RWPE2 (cell line): Measurements from ENCODE around the gene E4F1.
A peak's percentile ranks its signal among the peaks of the same experiment; 100 is the strongest.

ENCODE experiments used
- ATAC-seq: fragments of 200-7000 bp; cut with Tn5 transposase; 3 replicates; pipeline ENCODE4 v1.9.1; 2021; ENCODE audit warnings: low read depth
- DNase-seq: peaks from one replicate; pipeline ENCODE4 v3.0.0-alpha.2; 2020; ENCODE audit warnings: low spot score
- H3K27ac ChIP-seq: fragments of 450-650 bp; 2 replicates; pipeline ENCODE4 v1.5.1; 2017; ENCODE audit warnings: mild to moderate bottlenecking; ENCODE audit not compliant: poor library complexity, severe bottlenecking
- H3K27me3 ChIP-seq: fragments of 250-450 bp; sonication (Bioruptor Pico); 2 replicates; pipeline ENCODE4 v1.5.1; 2021; ENCODE audit warnings: mild to moderate bottlenecking, moderate library complexity; ENCODE audit not compliant: insufficient read depth, poor library complexity, severe bottlenecking
- H3K36me3 ChIP-seq: fragments of 250-450 bp; sonication (Bioruptor Pico); 2 replicates; pipeline ENCODE4 v1.5.1; 2020; ENCODE audit warnings: low read depth, mild to moderate bottlenecking, moderate library complexity
- H3K4me1 ChIP-seq: fragments of 250-450 bp; sonication (Bioruptor Pico); 2 replicates; pipeline ENCODE4 v1.5.1; 2021; ENCODE audit warnings: mild to moderate bottlenecking, moderate library complexity; ENCODE audit not compliant: insufficient read depth, poor library complexity, severe bottlenecking
- H3K4me3 ChIP-seq: fragments of 250-450 bp; sonication (Bioruptor Pico); 2 replicates; pipeline ENCODE4 v1.5.1; 2021; ENCODE audit warnings: mild to moderate bottlenecking, moderate library complexity; ENCODE audit not compliant: severe bottlenecking
- H3K9me3 ChIP-seq: fragments of 250-450 bp; sonication (Bioruptor Pico); 2 replicates; pipeline ENCODE4 v1.5.1; 2021; ENCODE audit warnings: mild to moderate bottlenecking, moderate library complexity; ENCODE audit not compliant: severe bottlenecking
- TF ChIP-seq, protein P1 (sequence below): fragments of 450-650 bp; IDR thresholded peaks from one replicate; pipeline ENCODE4 v1.5.1; 2017; ENCODE audit warnings: mild to moderate bottlenecking, moderate library complexity; ENCODE audit not compliant: poor library complexity, severe bottlenecking

E4F1 gene

DNA sequence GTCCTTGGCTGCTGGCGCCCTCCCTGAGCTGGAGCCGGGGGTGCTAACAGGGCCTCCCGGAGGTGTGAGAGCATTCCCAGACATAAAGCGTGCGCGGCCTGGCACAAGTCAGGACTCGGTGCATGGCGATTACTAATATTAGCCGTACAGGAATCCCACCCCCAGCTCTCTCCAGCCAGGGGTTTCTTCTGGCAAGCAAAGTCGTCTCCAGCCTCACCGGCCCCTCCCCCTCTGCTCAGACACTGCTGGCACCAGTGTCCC lies 32.0 kb upstream of the E4F1 start:
- no peak overlapping the region for H3K4me3 ChIP-seq
- H3K36me3 ChIP-seq: no peaks in the 10 kb centered on the region
- H3K27me3 ChIP-seq: peaks cover 9% of the 10 kb centered on the region
- DNase-seq (no peak), ATAC-seq (no peak)
- no peak overlapping the region for H3K27ac ChIP-seq
- no peaks in the 10 kb centered on the region for H3K9me3 ChIP-seq
- TF ChIP-seq, protein P1, sequence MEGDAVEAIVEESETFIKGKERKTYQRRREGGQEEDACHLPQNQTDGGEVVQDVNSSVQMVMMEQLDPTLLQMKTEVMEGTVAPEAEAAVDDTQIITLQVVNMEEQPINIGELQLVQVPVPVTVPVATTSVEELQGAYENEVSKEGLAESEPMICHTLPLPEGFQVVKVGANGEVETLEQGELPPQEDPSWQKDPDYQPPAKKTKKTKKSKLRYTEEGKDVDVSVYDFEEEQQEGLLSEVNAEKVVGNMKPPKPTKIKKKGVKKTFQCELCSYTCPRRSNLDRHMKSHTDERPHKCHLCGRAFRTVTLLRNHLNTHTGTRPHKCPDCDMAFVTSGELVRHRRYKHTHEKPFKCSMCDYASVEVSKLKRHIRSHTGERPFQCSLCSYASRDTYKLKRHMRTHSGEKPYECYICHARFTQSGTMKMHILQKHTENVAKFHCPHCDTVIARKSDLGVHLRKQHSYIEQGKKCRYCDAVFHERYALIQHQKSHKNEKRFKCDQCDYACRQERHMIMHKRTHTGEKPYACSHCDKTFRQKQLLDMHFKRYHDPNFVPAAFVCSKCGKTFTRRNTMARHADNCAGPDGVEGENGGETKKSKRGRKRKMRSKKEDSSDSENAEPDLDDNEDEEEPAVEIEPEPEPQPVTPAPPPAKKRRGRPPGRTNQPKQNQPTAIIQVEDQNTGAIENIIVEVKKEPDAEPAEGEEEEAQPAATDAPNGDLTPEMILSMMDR: no peak
- H3K4me1 ChIP-seq: no peaks in the 10 kb centered on the region

- H3K27me3 ChIP-seq: peaks cover 9% of the 10 kb centered on the region
- peak; percentile 91 for DNase-seq
- TF ChIP-seq, protein P1: no peak
- no peak overlapping the region for H3K27ac ChIP-seq
- H3K4me1 ChIP-seq: no peaks in the 10 kb centered on the region
- ATAC-seq: peak; percentile 37
- no peaks in the 10 kb centered on the region for H3K9me3 ChIP-seq
- H3K36me3 ChIP-seq: no peaks in the 10 kb centered on the region
- H3K4me3 ChIP-seq: no peak overlapping the region
Observed at GRCh38 chr16:2194166-2194834, 29.1 kb upstream of the E4F1 start.

GRCh38 chr16:2194852-2195321 lies 28.5 kb upstream of the E4F1 start:
- Histone ChIP-seq H3K9me3 (no peaks in the 10 kb centered on the region), H3K27me3 (peaks cover 9% of the 10 kb centered on the region), H3K4me1 (no peaks in the 10 kb centered on the region), H3K36me3 (no peaks in the 10 kb centered on the region), H3K27ac (no peak overlapping the region), H3K4me3 (no peak overlapping the region)
- DNase-seq (no peak), ATAC-seq (peak; percentile 71)
- TF ChIP-seq, protein P1: peak; percentile 70

DNA sequence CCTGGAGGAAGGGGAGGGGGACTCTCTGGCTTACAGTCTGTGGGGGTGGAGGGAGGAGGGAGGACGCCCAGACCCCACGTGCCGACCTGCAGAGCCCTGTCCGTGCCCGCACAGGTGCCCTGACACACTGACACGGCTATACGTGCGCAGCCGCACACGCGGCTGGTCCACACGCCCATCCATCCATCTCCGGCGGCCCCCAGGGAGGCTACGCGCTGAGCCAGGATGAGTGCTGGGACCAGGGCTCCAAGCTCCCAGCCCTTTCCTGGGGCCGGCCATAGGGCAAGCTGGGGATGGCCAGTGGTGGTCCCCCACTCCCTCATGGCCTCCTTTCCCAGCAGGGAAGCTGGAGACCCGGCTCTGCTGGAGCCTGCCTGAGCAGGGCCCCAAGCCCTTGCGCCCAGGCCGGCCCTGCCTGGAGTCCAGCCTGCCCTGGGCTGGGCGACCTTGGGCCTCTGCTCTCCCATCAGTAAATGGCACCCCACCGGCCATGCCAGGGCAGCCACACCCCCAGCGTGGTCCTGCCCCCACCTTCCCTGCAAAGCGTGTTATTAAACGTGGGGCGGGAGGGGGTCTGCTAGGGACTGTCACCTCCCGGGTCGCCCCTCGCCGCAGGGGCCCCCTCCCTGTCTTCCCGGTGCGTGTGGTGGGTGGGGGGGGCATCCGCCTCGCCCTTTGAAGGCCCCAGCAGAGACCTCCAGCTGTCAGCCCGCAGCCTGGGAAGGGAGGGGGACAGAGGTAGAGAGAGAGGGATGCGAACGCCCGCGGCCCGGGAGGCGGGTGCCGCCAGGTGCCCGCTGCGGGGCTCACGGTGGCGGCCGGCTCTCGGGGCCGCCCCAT lies 27.8 kb upstream of the E4F1 start:
- Histone ChIP-seq H3K36me3 (no peaks in the 10 kb centered on the region), H3K9me3 (no peaks in the 10 kb centered on the region), H3K27ac (no peak overlapping the region), H3K27me3 (peaks cover 9% of the 10 kb centered on the region), H3K4me1 (no peaks in the 10 kb centered on the region), H3K4me3 (peak overlapping the region; percentile 40)
- TF ChIP-seq, protein P1: no peak
- no peak for DNase-seq
- no peak; the same call in 2 of the 3 replicates for ATAC-seq
